ENCODE data around the gene FOXN4.

Gene FOXN4

GRCh38 chr12:109258201-109258600 is 50.9 kb downstream of the FOXN4 start:
- no peak for DNase-seq (ENCODE audit: low spot score)

DNA sequence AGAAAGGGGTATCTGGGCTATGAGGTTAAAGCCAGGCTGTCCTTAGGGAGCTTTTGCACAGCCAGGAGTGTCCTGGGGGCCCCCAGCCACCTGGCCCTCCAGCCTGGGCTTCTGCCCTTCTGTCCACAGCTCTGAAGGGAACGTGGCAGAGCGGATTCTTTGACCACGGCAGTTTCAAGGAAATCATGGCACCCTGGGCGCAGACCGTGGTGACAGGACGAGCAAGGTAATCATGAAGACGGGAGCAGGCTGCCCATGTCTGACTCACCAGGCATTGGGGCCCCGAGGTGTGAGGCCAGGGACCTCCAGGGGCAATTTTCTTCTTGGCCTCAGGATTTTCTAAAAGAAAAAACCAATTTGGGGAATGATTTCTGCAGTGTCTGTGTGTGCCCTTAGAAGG is 53.1 kb downstream of the FOXN4 start:
- DNase-seq (ENCODE audit: low spot score), result no peak

- DNase-seq (ENCODE audit: low spot score), result no peak
Measured at GRCh38 chr12:109255377-109255776, 53.7 kb downstream of the FOXN4 start.

- DNase-seq (ENCODE audit: low spot score), result no peak
Measured at GRCh38 chr12:109253913-109254544, 55.1 kb downstream of the FOXN4 start.

GRCh38 chr12:109252799-109253198 is 56.3 kb downstream of the FOXN4 start:
- DNase-seq (ENCODE audit: low spot score), result no peak

GRCh38 chr12:109250523-109250922 is 58.6 kb downstream of the FOXN4 start:
- no peak for DNase-seq (ENCODE audit: low spot score)

DNA sequence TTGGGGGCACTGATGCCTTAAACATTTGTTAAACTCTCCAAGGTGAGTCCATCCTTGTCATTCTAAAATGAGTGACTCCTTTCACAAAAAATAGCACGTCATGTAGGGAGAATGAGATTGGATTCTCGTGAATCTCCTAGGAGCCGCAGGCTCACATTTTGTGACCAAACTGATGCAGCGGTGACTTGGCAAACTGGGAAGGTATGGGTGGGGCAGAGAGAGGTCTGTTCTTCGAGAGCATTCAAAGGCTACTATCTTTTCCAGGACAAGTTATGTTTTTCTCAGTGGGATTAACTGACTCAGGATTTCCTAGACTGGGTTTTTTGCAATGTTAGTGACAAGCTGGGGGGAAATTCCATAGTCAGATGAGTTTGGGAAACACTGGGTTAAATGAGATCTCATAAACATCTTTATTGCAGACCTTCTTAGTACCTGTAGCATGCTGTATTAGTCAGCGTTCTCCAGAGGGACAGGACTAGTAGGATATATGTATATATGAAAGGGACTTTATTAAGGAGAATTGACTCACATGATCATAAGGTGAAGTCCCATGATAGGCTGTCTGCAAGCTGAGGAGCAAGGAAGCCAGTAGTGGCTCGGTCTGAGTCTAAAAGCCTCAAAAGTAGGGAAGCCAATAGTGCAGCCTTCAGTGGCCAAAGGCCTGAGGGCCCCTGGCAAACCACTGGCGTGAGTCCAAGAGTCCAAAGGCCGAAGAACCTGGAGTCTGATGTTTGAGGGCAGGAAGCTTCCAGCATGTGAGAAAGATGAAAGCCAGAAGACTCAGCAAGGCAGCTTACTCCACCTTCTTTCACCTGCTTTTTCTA is 61.0 kb downstream of the FOXN4 start:
- no peak for DNase-seq (ENCODE audit: low spot score)

DNA sequence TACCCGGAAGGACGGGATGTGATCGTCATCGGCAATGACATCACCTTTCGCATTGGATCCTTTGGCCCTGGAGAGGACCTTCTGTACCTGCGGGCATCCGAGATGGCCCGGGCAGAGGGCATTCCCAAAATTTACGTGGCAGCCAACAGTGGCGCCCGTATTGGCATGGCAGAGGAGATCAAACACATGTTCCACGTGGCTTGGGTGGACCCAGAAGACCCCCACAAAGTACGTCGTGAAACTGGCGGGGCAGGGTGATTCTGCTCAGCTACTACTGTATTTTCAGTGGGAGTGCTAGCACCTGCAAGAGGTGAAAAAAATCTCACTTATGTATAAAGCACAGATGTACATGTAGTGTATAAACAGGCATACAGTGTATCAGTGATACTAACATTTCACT is 62.9 kb downstream of the FOXN4 start:
- no peak for DNase-seq (ENCODE audit: low spot score)

- DNase-seq (ENCODE audit: low spot score), result no peak
Measured at GRCh38 chr12:109244073-109244472, 65.0 kb downstream of the FOXN4 start.

DNA sequence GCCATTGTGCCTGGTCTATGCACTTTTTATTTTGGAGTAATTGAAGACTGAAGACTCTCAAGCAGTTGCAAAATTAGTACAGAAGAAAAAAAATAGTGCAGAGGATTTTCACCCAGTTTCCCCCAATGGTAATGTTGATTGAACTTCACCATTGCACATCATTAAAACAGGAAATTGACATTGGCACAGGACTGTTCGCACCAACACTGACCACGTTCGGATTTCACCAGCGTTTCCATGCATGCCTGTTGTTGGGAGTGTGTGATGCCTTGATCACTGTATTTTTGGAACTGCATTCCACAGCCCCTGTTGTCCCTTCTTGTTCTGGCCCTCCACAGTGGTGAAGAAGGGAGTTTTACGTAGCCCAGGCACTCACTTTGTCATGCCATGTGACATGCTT is 67.1 kb downstream of the FOXN4 start:
- no peak for DNase-seq (ENCODE audit: low spot score)

DNA sequence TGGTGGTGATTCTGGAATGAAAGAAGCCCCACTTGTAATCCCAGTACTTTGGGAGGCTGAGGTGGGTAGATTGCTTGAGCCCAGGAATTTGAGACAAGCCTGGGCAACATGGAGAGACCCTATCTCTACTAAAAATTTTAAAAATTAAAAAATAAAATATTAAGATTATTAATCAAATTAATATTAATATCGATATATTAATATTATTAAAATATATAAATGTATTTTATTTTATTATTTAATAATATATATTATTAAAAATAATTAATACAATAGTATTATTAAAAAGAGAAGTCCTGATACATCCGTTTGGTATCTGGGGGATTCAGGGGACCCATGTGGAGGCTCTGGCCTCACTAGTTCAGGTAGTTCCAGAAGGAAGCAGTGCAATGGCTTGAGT is 68.7 kb downstream of the FOXN4 start:
- DNase-seq (ENCODE audit: low spot score), result no peak

DNA sequence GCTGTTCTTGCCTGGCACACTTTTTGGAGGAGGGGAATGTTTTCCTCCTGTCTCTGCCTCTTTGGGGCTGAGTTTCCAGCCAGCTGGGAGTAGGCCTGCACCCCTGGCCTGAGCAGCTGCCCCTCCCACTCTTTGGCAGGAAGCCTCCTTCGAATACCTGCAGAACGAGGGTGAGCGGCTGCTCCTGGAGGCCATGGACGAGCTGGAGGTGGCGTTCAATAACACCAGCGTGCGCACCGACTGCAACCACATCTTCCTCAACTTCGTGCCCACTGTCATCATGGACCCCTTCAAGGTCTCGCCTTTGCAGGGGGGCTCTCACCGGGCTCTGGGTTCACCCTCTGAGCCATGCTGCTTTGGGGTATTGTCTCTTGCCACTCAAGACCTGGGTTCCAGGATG is 69.4 kb downstream of the FOXN4 start:
- no peak for DNase-seq (ENCODE audit: low spot score)

DNA sequence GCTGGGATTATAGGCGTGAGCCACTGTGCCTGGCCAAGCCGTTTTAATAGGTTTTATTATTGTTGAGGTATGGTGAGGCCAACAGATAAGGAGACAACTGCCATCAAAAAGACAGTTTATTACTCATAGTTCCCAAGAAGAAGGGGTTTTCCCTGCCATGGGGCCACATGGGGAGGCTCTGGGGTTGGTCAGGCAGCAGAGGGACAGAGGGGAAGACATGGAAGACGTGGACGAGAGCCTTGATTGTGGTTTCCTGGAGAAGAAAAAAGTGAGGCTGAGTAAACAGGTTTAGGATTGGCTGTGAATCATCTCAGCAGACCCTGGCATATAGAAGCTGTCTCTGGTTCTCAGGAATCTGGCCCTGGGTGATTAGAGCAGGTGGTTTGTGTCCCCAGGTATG is 69.9 kb downstream of the FOXN4 start:
- DNase-seq (ENCODE audit: low spot score), result no peak

DNA sequence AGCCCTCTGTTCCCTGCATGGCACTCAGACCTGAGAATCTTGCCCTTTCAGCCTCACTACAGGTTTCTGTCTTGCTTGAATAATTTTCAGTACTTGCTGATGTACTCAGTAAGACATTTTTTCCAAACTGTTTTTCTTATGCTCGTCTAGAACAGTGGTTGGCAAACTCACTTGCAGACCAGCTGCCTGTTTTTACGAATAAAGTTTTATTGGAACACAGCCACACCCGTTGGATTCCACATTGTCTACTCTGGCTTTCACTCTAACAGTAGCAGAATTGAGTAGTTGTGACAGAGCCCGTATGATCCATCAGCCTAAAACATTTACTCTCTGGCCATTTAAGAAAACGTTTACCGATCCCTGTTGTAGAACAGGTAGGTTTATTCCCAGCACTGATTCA is 72.8 kb downstream of the FOXN4 start:
- no peak for DNase-seq (ENCODE audit: low spot score)

GRCh38 chr12:109234012-109234411 is 75.1 kb downstream of the FOXN4 start:
- DNase-seq (ENCODE audit: low spot score), result no peak

DNA sequence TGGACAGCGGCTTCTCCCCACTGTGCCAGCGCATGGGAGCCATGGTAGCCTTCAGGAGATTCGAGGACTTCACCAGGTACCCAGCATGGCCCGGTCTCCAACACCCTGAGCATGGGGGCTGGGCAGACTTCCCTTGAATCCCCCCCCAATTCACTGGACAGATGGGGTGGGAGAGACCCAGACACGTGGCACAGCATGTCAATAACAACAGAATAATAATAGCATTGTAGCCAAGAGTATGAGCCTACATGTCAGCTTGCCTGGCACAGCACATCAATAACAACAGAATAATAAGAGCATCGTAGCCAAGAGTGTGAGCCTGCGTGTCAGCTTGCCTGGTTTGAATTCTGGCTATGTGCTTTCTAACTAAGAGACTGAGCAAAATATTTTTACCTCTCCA is 76.4 kb downstream of the FOXN4 start:
- no peak for DNase-seq (ENCODE audit: low spot score)

DNA sequence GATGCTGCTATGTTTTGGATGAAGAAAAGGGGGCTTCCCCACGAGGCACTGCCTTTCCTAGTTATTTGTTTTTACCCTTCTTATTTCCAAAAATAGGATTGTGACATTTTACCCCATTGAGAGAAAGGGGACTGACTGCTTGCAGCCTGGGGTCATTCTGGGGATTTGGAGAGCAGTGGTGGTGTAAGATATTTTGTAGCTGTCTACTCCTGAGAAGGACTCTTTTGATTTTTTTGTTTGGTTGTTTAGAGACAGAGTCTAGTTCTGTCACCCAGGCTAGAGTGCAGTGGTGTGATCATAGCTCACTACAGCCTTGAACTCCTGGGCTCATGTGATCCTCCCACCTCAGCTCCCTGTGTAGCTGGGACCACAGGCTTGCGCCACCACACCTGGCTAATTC is 78.9 kb downstream of the FOXN4 start:
- DNase-seq (ENCODE audit: low spot score), result no peak

GRCh38 chr12:109228664-109229063 is 80.4 kb downstream of the FOXN4 start:
- no peak for DNase-seq (ENCODE audit: low spot score)
